Hepatocyte (in vitro differentiated cells): Measurements from ENCODE around the gene TBC1D12.

ENCODE experiments used
- CTCF ChIP-seq: fragments of 200-600 bp; sonication (generic); IDR thresholded peaks from 2 replicates; pipeline ENCODE4 v1.5.1; 2016; ENCODE audit warnings: antibody characterized with exemption, mild to moderate bottlenecking; ENCODE audit not compliant: poor library complexity
- EZH2 ChIP-seq: fragments of 200-600 bp; sonication (generic); IDR thresholded peaks from 2 replicates; pipeline ENCODE4 v1.6.1; 2016; ENCODE audit warnings: antibody characterized with exemption, mild to moderate bottlenecking, borderline replicate concordance

DNA sequence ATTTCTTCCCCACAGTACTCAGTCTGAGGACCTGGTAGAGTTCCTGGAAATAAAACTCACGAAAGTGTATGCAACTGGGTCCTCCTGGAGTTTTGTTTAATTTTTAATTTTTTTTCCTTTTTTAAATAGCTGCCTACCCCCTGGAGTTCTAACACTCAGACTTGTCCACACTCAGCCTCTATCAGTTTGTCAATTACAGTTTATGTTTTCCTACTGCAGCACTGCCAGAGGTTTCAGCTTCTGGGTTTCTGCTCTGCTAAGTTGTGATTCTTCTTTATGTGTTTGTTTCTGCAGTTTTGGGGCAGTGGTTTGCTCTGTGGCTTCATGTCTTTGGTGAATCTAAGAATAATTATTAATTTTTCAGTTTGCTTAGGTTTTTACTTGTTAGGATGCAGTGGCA is 59.2 kb downstream of the TBC1D12 start:
- TF ChIP-seq CTCF (no peak), EZH2 (no peak)
